Left lung (tissue), 10 donors: ENCODE results near the gene IGSF21. TPM values are rescaled to one million over a fixed set of nuclear protein-coding genes. Genes with fewer than 3 reads are reported as not detected.

Experiments used
- ATAC-seq: fragments of 200-7000 bp; cut with Tn5 transposase; one replicate; pipeline ENCODE4 v1.9.1; 2020; ENCODE audit warnings: moderate library complexity
- DNase-seq, 4 donors: peaks; one replicate each; pipeline ENCODE4 v3.0.0-alpha.2; 2013 to 2020
- H3K27ac ChIP-seq, 2 donors: fragments of 200-600 bp; sonication (generic) in 1 of 2; one replicate each; pipeline versions ENCODE4 v1.5.0 to v1.8.0; 2020 to 2021
- H3K27me3 ChIP-seq, 2 donors: fragments of 200-600 bp; sonication (generic) in 1 of 2; one replicate each; pipeline versions ENCODE4 v1.5.0 to v1.8.0; 2020 to 2021
- H3K36me3 ChIP-seq, 2 donors: fragments of 200-600 bp; sonication (generic) in 1 of 2; one replicate each; pipeline versions ENCODE4 v1.5.0 to v1.8.0; 2020 to 2021
- H3K4me1 ChIP-seq, 2 donors: fragments of 200-600 bp; one replicate each; pipeline ENCODE4 v1.8.0; 2021
- H3K4me3 ChIP-seq, 2 donors: fragments of 200-600 bp; sonication (generic) in 1 of 2; one replicate each; pipeline versions ENCODE4 v1.5.0 to v1.8.0; 2020 to 2021; ENCODE audit warnings: mild to moderate bottlenecking in 1 of 2
- H3K9me3 ChIP-seq, 2 donors: fragments of 200-600 bp; sonication (generic) in 1 of 2; one replicate each; pipeline versions ENCODE4 v1.5.0 to v1.8.0; 2020 to 2021
- intact Hi-C, 2 donors: fragments of 100-400 bp; cut with DNase I; formaldehyde crosslinking; loops; one replicate each; pipeline versions ENCODE4 v1.11.2 to v1.14.2; 2022
- polyA plus RNA-seq, 6 donors: library from polyadenylated mRNA; unstranded; fragments of 120-200 nt; gene quantifications; one replicate each; pipeline ENCODE4 v1.2.1, GENCODE V29; 2013; ENCODE audit not compliant: insufficient read length in 6 of 6
- total RNA-seq, 2 donors: library from RNA; stranded (reverse); fragmentation: NEBNext Ultra II Directional; extraction: Animal tissue kit (Norgen Biotek cat#: 25700); gene quantifications; one replicate each; pipeline ENCODE4 v1.2.1, GENCODE V29; 2021
- TF ChIP-seq, protein P1 (sequence below), 2 donors: fragments of 200-600 bp; sonication (generic) in 1 of 2; IDR thresholded peaks; one replicate each; pipeline versions ENCODE4 v1.5.0 to v1.8.0; 2021; ENCODE audit warnings: antibody characterized with exemption in 2 of 2
- donor health status: DM: no; HTN: yes; CAD: no.
- donor health status: DM: no; HTN: no; CAD: no.

Gene IGSF21
- total and polyA plus RNA-seq, 8 donors: 0.14 to 1.2 (median 0.25) TPM; not detected in 2

DNA sequence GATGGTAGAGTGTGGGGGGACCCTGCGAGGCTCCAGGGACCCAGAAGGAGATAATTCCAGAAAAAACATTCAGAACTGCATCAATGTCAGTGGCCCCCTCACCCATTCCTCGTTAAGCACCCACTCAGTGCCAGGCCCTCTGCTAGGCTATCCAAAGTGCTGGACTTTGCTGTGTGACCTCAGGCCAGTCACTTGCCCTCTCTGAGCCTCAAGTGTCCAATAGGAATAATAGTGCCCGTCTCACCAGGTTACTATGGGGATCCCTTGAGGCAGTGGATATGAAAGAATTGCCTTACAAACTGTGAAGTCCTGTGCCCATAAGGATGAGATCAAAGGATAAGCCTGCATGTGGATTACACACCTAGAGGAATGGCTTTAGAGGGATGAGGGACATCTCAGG is 83.4 kb downstream of the IGSF21 start:
- no peaks in the 10 kb centered on the region for H3K36me3 ChIP-seq
- ATAC-seq: no peak

DNA sequence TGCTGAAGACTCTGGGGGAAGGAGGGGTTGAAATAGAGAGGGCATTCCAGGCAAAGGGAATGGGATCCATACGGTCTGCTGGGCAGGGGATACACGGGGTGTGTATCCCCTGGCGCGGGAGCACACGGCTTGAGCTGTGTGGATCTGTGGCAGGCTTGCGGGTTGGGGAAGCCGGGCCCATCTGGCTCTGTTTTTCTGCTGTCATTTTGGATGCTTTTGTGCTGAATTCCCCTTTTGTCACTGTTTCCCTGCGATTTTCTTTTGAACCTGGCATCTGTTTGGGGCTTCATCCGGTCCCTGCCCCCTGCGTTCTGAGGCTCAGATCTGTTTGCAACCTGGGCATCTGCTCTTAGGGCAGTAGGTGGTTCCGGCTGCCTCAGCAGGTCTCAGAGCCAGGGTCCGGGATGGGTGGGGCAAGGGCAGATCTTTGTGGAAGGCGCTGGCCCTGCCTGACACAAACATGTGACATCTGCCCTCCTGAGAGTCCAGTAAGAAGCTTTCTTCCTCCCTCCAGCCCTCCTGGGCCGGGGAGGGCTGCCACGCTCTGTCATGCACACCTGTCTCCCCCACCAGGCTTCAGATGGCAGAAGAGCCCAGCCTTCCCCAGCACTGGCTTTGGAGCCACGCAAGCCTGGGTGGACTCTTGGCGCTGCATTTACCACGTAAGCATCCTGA is 84.0 kb downstream of the IGSF21 start:
- Histone ChIP-seq H3K27me3 (peaks cover 0 to 62% of the 10 kb centered on the region in 2 donors), H3K9me3 (no peaks in the 10 kb centered on the region), H3K36me3 (no peaks in the 10 kb centered on the region), H3K4me1 (no peaks in the 10 kb centered on the region), H3K4me3 (no peak overlapping the region), H3K27ac (no peak overlapping the region)
- TF ChIP-seq, protein P1, sequence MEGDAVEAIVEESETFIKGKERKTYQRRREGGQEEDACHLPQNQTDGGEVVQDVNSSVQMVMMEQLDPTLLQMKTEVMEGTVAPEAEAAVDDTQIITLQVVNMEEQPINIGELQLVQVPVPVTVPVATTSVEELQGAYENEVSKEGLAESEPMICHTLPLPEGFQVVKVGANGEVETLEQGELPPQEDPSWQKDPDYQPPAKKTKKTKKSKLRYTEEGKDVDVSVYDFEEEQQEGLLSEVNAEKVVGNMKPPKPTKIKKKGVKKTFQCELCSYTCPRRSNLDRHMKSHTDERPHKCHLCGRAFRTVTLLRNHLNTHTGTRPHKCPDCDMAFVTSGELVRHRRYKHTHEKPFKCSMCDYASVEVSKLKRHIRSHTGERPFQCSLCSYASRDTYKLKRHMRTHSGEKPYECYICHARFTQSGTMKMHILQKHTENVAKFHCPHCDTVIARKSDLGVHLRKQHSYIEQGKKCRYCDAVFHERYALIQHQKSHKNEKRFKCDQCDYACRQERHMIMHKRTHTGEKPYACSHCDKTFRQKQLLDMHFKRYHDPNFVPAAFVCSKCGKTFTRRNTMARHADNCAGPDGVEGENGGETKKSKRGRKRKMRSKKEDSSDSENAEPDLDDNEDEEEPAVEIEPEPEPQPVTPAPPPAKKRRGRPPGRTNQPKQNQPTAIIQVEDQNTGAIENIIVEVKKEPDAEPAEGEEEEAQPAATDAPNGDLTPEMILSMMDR (IDR thresholded peaks at IDR 0.05): no peak
- DNase-seq (no peak), ATAC-seq (no peak)
- intact Hi-C loops: no loop called here

More for the DNA sequence above, 83.4 kb downstream of the IGSF21 start:
- H3K4me1 ChIP-seq: no peaks in the 10 kb centered on the region
- TF ChIP-seq, protein P1 (IDR thresholded peaks at IDR 0.05): no peak
- H3K4me3 ChIP-seq: no peak overlapping the region
- peaks cover 0 to 62% of the 10 kb centered on the region in 2 donors for H3K27me3 ChIP-seq
- no peak for DNase-seq
- no peaks in the 10 kb centered on the region for H3K9me3 ChIP-seq
- H3K27ac ChIP-seq: no peak overlapping the region
- intact Hi-C loops: no loop called here

DNA sequence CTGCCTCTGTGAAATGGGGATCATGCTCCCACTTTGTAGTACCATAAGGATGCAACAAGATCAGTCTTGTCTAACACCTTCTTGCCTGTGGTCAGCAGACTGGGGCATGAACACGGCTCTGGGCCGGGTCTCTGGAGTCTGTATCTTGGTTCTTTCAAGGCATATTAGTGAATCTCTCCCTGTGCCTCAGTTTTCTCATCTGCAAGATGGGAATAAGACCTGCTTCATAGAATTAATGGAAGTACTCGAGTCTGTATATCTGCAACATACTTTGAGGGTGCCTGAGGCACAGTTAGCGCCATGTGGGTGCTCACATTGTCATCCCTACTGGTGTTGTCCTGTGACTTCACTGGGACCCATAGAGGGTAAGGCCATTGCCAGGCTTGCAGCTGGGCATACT is 84.6 kb downstream of the IGSF21 start:
- Histone ChIP-seq H3K27ac (no peak overlapping the region), H3K36me3 (no peaks in the 10 kb centered on the region), H3K9me3 (no peaks in the 10 kb centered on the region), H3K4me1 (no peaks in the 10 kb centered on the region), H3K27me3 (peaks cover 3 to 67% of the 10 kb centered on the region in 2 donors), H3K4me3 (no peak overlapping the region)
- TF ChIP-seq, protein P1 (IDR thresholded peaks at IDR 0.05): no peak
- DNase-seq (no peak), ATAC-seq (no peak)
- intact Hi-C loops: no loop called here

DNA sequence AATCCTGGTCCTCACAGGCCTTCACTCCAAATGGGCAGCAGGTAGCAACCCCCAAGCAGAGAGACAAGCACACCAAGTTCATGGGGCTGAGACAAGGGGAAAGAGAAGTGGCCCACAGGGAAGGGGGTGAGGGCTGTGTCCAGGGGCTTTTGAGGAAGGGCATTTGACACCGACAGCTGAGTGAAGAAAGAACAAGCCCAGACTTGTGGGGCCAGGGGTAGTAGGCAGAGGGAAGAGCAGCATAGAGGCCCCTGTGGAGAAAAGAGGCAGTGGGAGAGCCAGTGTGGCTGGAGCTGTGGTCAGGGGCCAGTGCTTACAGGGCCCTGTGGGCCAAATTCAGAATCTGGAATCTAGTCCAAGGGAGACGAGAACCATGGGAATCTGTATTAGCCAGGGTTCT is 85.4 kb downstream of the IGSF21 start:
- DNase-seq (no peak), ATAC-seq (no peak)
- Histone ChIP-seq H3K36me3 (no peaks in the 10 kb centered on the region), H3K4me1 (no peaks in the 10 kb centered on the region), H3K27me3 (peaks cover 11 to 70% of the 10 kb centered on the region in 2 donors), H3K9me3 (no peaks in the 10 kb centered on the region), H3K27ac (no peak overlapping the region), H3K4me3 (no peak overlapping the region)
- intact Hi-C loops: no loop called here
- TF ChIP-seq, protein P1 (IDR thresholded peaks at IDR 0.05): no peak

DNA sequence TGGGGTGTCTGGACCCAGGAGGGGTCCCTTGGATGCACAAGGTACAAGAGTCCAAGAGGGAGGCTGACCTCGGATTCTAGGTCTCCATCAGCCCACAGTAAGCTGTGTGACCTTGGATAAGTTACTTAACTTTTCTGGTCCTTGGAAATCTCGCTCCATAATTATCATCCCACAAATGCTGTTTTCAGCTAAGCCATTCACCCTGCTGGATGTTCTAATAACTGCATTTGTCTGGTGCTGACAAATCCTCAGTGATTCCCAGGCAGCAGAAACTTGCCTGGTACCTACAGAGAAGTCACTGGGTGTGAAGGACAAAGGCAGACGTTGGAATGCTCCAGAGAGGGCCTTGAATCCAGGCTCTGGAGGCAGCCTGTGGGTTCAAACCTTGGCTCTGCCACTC is 89.7 kb downstream of the IGSF21 start:
- peaks cover 16 to 93% of the 10 kb centered on the region in 2 donors for H3K27me3 ChIP-seq
- no peak for ATAC-seq

More for the DNA sequence above, 89.7 kb downstream of the IGSF21 start:
- no peaks in the 10 kb centered on the region for H3K4me1 ChIP-seq
- no peak for DNase-seq
- TF ChIP-seq, protein P1 (IDR thresholded peaks at IDR 0.05): no peak
- no peak overlapping the region for H3K27ac ChIP-seq
- H3K9me3 ChIP-seq: no peaks in the 10 kb centered on the region
- no peaks in the 10 kb centered on the region for H3K36me3 ChIP-seq
- intact Hi-C loops: no loop called here
- no peak overlapping the region for H3K4me3 ChIP-seq
